ENCODE measurements around the gene RAB15. TPM values are rescaled to one million over a fixed set of nuclear protein-coding genes. Genes with fewer than 3 reads are reported as not detected.

RAB15 gene
- polyA plus RNA-seq, 1 donor (not counting 4 experiments of a cell fraction or from before 2014, with no cell fraction given): 2.1 TPM

DNA sequence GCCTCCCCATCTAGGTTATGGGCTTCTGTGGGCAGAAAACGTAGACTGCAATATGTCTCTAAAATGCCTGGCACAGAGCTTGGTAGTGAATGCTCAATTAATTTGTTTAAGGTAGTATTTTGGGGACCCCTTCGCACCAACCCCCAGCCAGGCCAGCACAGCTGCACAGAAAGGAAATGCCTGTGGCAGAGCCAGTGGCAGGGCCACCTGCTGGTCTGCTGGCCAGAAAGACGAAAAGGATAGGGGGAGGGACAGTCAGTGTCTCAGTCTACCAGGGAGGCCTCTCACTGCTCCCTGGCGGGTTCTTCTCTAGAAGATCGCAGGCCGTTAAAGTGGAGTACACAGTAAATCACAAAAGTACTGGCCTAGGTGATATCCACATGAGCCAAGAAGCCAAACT, 3.5 kb downstream of the RAB15 start:
- Histone ChIP-seq H2AFZ (ENCODE audit: control insufficient read depth, low read length) (no peak overlapping the region), H3K4me3 (ENCODE audit: control insufficient read depth in 2 of 3, extremely low read depth in 1 of 3, insufficient read depth in 2 of 3, low read depth in 1 of 3, low read length in 3 of 3) (no peak overlapping the region), H3K27ac (ENCODE audit: control insufficient read depth, insufficient read depth, low read length) (no peak overlapping the region), H4K20me1 (ENCODE audit: control insufficient read depth, extremely low read depth, insufficient read depth, low read length) (no peaks in the 10 kb centered on the region), H3K9me3 (ENCODE audit: control insufficient read depth, low read depth, low read length) (no peaks in the 10 kb centered on the region), H3K4me1 (ENCODE audit: control insufficient read depth, extremely low read depth, insufficient read depth, low read length) (no peaks in the 10 kb centered on the region), H3K36me3 (ENCODE audit: control insufficient read depth in 2 of 2, extremely low read depth in 1 of 2, insufficient read depth in 2 of 2, low read length in 2 of 2) (no peaks in the 10 kb centered on the region), H3K27me3 (ENCODE audit: control insufficient read depth, extremely low read depth, insufficient read depth, low read length) (no peaks in the 10 kb centered on the region), H3K79me2 (ENCODE audit: control insufficient read depth, insufficient read depth, low read length) (no peaks in the 10 kb centered on the region), H3K4me2 (ENCODE audit: control insufficient read depth, extremely low read depth, insufficient read depth, low read depth, low read length) (no peak overlapping the region), H3K9me1 (ENCODE audit: control insufficient read depth, extremely low read depth, insufficient read depth, low read length) (no peaks in the 10 kb centered on the region), H3K9ac (ENCODE audit: control insufficient read depth, extremely low read depth, insufficient read depth, low read length) (no peak overlapping the region)
- TF ChIP-seq EZH2 (IDR thresholded peaks at IDR 0.05; ENCODE audit: low read length): no peak
- TF ChIP-seq, protein P1, sequence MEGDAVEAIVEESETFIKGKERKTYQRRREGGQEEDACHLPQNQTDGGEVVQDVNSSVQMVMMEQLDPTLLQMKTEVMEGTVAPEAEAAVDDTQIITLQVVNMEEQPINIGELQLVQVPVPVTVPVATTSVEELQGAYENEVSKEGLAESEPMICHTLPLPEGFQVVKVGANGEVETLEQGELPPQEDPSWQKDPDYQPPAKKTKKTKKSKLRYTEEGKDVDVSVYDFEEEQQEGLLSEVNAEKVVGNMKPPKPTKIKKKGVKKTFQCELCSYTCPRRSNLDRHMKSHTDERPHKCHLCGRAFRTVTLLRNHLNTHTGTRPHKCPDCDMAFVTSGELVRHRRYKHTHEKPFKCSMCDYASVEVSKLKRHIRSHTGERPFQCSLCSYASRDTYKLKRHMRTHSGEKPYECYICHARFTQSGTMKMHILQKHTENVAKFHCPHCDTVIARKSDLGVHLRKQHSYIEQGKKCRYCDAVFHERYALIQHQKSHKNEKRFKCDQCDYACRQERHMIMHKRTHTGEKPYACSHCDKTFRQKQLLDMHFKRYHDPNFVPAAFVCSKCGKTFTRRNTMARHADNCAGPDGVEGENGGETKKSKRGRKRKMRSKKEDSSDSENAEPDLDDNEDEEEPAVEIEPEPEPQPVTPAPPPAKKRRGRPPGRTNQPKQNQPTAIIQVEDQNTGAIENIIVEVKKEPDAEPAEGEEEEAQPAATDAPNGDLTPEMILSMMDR (optimal IDR thresholded peaks at IDR 0.05 in 1 of 3, IDR thresholded peaks at IDR 0.05 in 1 of 3, conservative IDR thresholded peaks at IDR 0.05 in 1 of 3; ENCODE audit: extremely low read depth in 1 of 3, insufficient read depth in 2 of 3, low read length in 3 of 3): no peak
- dilution Hi-C loops (cut with MboI; ENCODE audit: extremely low pct_ligation_motif_present, low sequenced_read_pairs): no loop called here
- FAIRE-seq: no peak
- no peak for DNase-seq (ENCODE audit: low read depth, low spot score)

DNA sequence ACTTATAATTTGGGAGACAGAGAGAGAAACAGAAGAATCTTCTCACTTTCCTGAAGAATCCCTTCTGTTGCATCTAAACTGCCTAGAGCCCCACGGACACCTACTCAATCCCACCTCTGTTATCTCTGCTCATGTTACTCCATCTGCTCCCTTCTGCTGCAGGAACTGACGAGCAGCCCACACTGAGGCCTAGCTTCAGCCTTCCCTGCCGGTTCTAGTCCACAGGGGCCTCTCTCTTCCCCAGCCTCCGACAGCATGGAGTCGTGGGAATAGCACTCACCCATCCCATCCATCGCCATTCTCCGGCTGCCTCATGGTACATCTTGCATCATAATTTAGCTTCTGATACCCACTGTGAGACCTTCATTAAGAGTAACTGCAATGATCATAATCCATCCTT, 4.0 kb downstream of the RAB15 start:
- no peak overlapping the region for H3K9ac ChIP-seq (ENCODE audit: control insufficient read depth, extremely low read depth, insufficient read depth, low read length)
- no peaks in the 10 kb centered on the region for H3K36me3 ChIP-seq (ENCODE audit: control insufficient read depth in 2 of 2, extremely low read depth in 1 of 2, insufficient read depth in 2 of 2, low read length in 2 of 2)
- dilution Hi-C loops (cut with MboI; ENCODE audit: extremely low pct_ligation_motif_present, low sequenced_read_pairs): no loop called here
- H2AFZ ChIP-seq (ENCODE audit: control insufficient read depth, low read length): no peak overlapping the region
- no peak overlapping the region for H3K4me3 ChIP-seq (ENCODE audit: control insufficient read depth in 2 of 3, extremely low read depth in 1 of 3, insufficient read depth in 2 of 3, low read depth in 1 of 3, low read length in 3 of 3)
- no peaks in the 10 kb centered on the region for H3K27me3 ChIP-seq (ENCODE audit: control insufficient read depth, extremely low read depth, insufficient read depth, low read length)
- no peak overlapping the region for H3K4me2 ChIP-seq (ENCODE audit: control insufficient read depth, extremely low read depth, insufficient read depth, low read depth, low read length)
- no peak overlapping the region for H3K27ac ChIP-seq (ENCODE audit: control insufficient read depth, insufficient read depth, low read length)
- no peaks in the 10 kb centered on the region for H3K79me2 ChIP-seq (ENCODE audit: control insufficient read depth, insufficient read depth, low read length)
- TF ChIP-seq, protein P1 (optimal IDR thresholded peaks at IDR 0.05 in 1 of 3, IDR thresholded peaks at IDR 0.05 in 1 of 3, conservative IDR thresholded peaks at IDR 0.05 in 1 of 3; ENCODE audit: extremely low read depth in 1 of 3, insufficient read depth in 2 of 3, low read length in 3 of 3): no peak
- no peak for TF ChIP-seq EZH2 (IDR thresholded peaks at IDR 0.05; ENCODE audit: low read length)
- H3K9me3 ChIP-seq (ENCODE audit: control insufficient read depth, low read depth, low read length): no peaks in the 10 kb centered on the region
- no peaks in the 10 kb centered on the region for H3K9me1 ChIP-seq (ENCODE audit: control insufficient read depth, extremely low read depth, insufficient read depth, low read length)
- DNase-seq (ENCODE audit: low read depth, low spot score) (no peak), FAIRE-seq (no peak)
- H4K20me1 ChIP-seq (ENCODE audit: control insufficient read depth, extremely low read depth, insufficient read depth, low read length): no peaks in the 10 kb centered on the region
- no peaks in the 10 kb centered on the region for H3K4me1 ChIP-seq (ENCODE audit: control insufficient read depth, extremely low read depth, insufficient read depth, low read length)

Data from keratinocyte (primary cell).